GM19099 (cell line): ENCODE data around the gene MTMR2.

Source experiments
- POLR2A ChIP-seq: IDR thresholded peaks from 3 replicates; pipeline ENCODE4 v1.6.1; 2011; ENCODE audit warnings: low read depth; ENCODE audit not compliant: insufficient read length; ENCODE audit errors: extremely low read depth

The MTMR2 gene

DNA sequence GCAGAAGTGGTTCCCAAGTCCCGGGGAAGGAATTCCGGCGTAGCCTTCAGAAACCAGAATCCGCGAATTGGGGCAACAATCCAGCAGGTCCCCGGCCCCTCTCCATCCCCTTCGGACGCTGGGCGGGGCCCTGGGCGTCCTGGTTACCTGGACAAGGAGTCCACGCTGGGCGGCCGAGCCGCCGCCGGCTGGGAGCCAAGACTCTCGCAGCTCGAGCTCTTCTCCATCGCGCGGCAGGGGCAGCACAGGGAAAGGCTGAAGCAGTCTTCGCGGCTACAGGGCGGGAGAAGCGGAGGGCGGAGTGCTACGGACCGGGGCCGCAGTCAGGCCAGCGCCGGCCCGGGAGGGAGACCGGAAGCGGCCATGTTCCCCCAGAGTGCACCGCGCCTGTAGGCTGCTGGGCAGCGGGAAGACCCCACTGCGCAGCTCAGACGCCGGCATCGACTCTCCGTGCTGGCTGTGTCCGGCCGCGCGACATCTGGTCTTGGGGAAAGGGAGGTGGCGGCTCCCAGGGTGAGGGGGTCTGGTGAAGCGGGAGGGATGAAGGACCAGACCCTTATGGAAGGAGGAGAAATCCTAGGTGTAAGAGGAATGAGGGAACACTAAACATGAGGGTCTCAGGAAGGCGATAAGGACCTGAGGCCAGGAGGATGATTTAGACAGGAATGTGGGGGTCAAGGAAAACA is at the start of gene MTMR2:
Gene MTMR2, minus strand, starts transcription at position 380 of the 686 bp plus-strand sequence. Its CDS starts 153 bp downstream, at position 227.
- peak; percentile 98 for TF ChIP-seq POLR2A

DNA sequence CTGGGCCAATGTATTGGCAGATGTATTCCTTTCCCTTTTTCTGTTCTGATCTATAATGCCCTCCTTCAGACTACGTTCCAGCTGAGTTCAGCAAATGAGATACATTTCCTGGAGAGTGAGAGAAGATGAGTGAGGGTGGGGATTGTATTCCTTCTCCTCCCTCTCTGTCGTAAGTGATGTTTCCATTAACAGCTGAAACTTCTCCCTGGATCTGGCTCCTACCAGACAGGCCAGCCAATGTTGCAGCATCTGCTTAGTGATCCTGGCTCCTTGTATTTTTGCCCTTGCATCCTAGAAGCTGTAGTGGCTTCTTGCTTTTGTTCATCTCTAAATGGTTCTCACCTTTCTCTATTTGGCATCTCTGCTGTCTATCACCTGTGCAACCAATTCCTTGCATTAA is 48.2 kb upstream of the MTMR2 start:
- no peak for TF ChIP-seq POLR2A

DNA sequence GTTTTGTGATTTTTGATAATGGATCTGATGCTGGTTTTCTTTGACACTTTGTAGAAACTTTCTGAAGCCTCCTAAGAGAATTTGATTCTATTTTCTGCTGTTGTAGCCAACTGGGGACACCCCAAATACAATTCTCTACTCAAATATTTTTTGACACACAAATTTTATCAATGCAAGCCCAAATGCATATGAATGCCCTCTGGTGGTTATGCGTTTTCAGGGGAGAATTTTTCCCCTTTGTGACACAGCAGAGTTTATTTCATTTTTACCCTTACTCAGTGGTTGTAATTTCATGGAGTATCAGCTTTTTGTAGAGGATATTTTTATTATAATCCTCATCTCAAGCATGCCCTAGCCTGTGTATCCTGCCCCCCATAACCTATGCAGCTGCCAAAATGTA is 44.7 kb upstream of the MTMR2 start:
- TF ChIP-seq POLR2A = no peak

DNA sequence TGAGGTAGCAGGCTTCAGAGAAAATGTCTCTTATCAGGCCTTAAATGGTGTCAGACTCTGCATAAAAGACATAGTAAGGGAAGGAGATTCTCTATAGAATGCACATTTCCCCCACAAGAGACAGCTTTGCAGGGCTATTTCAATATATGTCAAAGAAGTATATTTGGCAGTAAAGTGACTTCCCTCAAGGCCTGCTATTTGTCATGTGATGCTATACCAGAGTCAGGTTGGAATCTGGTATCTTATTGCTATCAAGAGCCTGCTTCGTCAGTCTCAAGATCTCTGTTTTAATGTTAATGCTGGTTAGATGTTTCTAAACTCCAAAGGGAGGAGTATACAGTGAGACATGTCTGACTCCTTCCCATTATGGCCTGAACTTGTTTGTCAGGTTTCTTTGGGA is 40.4 kb upstream of the MTMR2 start:
- no peak for TF ChIP-seq POLR2A

DNA sequence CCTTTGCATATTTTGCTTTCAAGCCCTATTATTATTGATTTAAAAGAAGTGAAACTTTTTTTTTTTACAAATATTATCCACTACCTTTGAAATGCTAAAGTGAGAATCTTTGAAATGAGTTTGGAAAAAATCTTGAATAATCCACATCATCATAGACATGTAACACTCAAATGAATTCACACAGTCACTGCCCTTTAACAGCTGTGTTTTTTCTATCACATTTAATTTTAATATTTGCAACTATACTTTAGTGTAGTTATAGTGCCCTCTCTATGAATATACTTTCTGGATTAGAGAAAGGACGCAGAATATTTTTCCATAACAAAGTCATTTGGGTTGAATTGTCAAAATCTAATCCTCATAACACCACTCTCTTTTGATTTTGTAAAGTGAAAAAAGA is 37.9 kb upstream of the MTMR2 start:
- no peak for TF ChIP-seq POLR2A

DNA sequence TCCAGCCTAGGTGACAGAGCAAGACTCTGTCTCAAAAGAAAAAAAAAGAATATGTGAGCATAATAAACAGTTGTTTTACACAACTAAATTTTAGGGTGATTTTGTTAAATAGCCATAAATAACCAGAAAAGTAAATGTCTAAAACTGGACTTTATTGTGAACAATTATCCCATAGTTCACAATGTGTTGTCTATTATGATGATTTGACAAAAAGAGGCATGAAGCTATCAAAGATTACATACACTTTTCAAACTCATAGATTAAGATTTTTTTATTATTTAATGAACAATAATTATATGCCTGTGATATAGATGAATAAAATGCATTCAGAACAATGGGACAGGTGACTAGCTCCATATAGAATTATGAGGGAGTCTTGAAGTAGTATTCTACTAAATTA is 27.0 kb upstream of the MTMR2 start:
- no peak for TF ChIP-seq POLR2A

DNA sequence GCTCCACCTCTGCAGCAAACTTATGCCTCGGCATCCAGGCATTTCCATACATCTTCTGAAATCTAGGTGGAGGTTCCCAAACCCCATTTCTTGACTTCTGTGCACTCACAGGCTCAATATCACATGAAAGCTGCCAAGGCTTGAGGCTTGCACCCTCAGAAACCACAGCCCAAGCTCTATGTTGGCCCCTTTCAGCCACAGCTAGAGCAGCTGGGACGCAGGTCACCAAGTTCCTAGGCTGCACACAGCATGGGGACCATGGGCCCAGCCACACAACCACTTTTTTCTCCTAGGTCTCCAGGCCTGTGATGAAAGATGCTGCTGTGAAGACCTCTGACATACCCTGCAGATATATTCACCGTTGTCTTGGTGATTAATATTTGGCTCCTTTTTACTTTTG is 24.7 kb upstream of the MTMR2 start:
- TF ChIP-seq POLR2A = no peak

DNA sequence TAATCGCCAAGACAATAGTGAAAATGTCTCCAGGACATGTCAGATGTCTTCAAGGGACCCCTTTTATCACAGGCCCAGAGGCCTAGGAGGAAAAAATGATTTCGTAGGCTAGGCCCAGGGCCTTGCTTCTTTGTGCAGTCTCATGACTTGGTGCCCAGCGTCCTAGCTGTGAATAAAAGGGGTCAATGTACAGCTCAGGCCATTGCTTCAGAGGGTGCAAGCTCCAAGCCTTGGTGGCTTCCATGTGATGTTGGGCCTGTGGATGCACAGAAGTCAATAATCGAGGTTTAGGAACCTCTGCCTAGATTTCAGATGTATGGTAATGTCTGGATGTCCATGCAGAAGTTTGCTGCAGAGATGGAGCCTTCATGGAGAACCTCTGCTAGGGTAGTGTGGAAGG is 20.7 kb upstream of the MTMR2 start:
- no peak for TF ChIP-seq POLR2A

DNA sequence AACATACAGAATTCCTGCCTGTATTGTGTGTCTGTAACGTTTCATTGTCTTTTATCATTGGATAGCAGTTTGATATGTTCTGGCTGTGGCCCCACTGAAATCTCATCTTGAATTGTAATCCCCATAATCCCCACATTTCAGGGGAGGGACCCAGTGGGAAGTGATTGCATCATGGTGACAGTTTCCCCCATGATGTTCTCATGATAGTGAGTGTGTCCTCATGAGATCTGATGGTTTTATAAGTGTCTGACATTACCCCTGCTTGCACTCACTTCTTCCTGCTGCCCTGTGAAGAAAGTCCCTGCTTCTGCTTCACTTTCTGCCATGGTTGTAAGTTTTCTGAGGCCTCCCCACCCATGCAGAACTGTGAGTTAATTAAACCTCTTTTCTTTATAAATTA is 19.6 kb upstream of the MTMR2 start:
- no peak for TF ChIP-seq POLR2A

DNA sequence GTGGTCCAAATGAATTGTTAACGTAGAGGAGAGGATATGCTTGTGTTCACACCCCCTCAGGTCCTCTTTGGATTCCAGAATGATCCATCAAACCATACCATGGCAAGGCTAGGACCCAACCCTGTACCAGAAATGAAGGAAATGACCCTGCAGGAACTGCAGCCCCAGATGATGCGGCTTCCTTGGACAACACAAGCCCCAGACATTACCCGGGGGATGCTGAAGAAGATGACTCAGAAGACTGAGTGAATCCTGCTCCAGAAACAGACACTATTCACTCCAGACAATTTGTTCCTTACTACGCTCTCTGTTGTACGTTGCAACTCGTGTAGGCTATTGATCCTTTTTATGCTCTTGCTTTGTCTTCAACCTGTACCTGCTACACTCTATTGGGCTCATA is 15.2 kb upstream of the MTMR2 start:
- TF ChIP-seq POLR2A = no peak

DNA sequence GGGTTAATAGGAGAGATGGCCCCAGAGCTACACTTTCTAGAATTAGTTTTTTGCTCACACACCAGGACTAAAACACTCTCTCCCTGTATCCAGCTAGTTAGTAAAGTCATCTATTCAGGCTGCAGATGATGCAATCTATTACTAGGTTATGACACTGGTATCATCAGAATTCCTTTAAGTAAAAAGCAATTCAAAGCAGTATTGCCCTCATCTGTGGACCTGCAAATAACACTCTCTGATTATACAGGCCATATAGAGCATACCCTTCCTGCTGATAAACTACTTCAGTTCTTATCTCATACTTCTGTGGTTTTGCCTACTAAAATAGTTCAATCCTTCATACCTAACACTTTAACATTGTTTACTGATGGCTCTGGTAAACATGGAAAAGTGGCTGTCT is 13.5 kb upstream of the MTMR2 start:
- no peak for TF ChIP-seq POLR2A

DNA sequence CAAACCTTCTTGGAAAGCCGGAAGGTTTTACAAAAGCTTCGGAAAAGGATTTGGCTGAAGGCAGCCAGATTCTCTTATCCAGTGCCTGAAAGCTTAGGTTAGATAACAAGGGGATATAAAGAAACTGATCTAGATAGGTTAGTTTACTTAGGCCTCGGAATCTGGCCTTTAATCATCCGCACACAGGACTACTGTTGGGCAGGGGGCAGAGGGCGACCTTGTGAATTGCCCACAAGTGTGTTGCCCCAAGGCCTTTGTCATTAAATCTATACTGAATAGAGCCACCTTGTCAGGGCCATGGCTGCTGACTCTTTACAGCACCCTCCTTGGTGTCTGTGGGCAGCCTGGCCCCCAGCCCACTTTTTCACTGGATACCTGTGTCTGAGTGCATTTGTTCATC is 9.7 kb upstream of the MTMR2 start:
- no peak for TF ChIP-seq POLR2A

DNA sequence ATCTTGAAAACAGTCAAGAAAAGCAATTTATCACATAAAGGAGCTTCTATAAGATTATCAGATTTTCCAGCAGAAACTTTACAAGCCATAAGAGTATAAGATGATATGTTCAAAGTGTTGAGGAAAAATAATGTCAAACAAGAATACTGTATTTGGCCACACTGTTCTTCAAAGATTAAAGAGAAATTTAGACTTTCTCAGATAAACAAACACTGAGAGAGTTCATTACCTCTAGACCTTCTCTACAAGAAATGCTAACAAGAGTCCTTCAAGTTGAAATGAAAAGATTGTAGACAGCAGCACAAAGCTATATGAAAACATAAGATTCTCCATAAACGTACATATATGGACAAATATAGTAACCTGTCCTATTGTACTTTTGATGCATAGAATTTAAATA is 8.0 kb upstream of the MTMR2 start:
- no peak for TF ChIP-seq POLR2A

DNA sequence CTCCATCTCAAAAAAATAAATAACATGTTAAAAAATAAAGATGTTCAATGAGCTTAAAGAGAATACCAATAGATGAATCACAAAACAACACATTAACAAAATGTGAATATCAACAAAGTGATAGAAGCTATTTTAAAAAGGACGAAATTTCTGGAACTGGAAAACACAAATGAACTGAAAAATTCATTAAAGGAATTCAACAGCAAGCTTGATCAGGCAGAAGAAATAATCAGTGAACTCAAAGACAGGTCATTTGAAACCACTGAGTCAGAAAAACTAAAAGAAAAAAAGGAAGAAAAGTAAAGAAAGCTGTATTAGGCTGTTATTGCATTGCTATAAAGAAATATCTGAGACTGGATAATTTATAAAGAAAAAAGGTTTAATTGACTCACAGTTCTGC is 7.0 kb upstream of the MTMR2 start:
- no peak for TF ChIP-seq POLR2A

DNA sequence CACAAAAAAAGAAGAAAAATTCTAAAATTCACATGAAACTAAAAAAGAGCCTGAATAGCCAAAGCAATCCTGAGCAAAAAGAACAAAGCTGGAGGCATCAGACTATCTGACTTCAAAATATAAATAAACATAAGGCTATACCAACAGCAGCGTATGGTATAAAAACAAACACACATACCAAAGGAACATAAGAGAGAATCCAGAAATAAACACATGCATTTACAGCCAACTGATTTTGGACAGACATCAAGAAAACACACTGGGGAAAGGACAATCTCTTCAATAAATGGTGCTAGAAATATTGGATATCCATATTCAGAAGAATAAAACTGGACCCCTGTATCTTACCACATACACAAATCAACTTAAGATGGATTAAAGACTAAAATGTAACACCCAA is 2.8 kb upstream of the MTMR2 start:
- no peak for TF ChIP-seq POLR2A

DNA sequence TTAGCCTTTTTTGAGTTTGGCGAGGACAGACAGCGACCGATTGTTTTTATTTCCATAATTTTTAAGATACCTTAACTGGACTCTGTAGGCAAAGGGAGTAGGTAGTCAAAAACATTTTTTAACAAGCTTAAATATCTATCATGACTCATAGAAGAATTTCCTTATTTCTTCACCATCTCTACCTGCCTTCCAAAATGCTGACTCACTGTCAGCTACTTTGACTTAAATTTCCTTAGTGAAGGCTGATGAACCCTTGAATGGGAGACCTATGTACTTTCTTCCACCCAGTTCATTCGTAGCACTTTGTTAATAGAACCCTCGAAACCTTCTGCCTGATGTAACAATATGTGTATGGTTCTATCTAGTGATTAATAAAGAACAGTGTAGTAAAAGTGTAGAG is 1.1 kb upstream of the MTMR2 start:
- TF ChIP-seq POLR2A = no peak

DNA sequence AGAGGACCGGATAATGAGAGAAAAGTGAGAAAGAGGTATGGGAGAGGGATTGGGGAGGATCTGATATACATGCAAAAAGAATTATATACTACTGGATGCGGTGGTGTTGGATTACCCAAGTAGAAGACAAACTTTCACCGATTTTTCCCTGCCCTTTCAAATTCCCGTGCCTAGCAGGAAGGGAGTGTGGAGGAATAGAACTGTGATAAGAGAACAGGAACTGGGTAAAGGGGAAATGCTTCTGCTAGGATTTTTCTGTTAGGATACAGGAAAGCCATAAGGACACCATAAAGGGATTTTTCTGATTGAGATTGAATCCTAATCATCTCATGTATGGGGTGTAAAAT is 480 bp upstream of the MTMR2 start:
- TF ChIP-seq POLR2A = no peak
